OCI-LY7 (cell line): ENCODE data around the gene IFNA7. TPM values are rescaled to one million over a fixed set of nuclear protein-coding genes. Genes with fewer than 3 reads are reported as not detected.
A peak's percentile ranks its signal among the peaks of the same experiment; 100 is the strongest.
"Not testable (repeated sequence)": the region's sequence is repeated elsewhere in the genome, so short reads cannot be mapped to it uniquely, and the experiment has no call there.

ENCODE experiments used
- BruUV-seq: library from RNA; stranded (reverse); fragments of 400-500 nt; replicated peaks from 2 replicates; lab custom pipeline; 2021; lab: Mats Ljungman, UMichigan
- CTCF ChIA-PET: fragments of 300-600 bp; sonication (Branson Sonifier 250); formaldehyde crosslinking; loops from one replicate; lab custom pipeline; 2022; ENCODE audit warnings: antibody characterized with exemption; ENCODE audit not compliant: unreplicated experiment; lab: Charles Lee
- POLR2A ChIA-PET: fragments of 300-600 bp; sonication (Branson Sonifier 250); formaldehyde crosslinking; loops from one replicate; lab custom pipeline; 2022; ENCODE audit warnings: antibody characterized with exemption; lab: Charles Lee
- DNase-seq: peaks from one replicate; pipeline ENCODE4 v3.0.0-alpha.2; 2015; ENCODE audit warnings: low spot score
- H2AFZ ChIP-seq: fragments of 200-600 bp; sonication (generic), shearing (Covaris generic); 2 replicates; pipeline ENCODE4 v1.6.1; 2014; ENCODE audit warnings: mild to moderate bottlenecking, antibody characterized with exemption, low read length, moderate library complexity
- H3K27ac ChIP-seq: fragments of 200-600 bp; sonication (generic); 2 replicates; pipeline ENCODE4 v1.5.1; 2014; ENCODE audit warnings: mixed run types, low read depth, mild to moderate bottlenecking, moderate library complexity, low read length, inconsistent platforms; ENCODE audit not compliant: poor library complexity, severe bottlenecking
- H3K36me3 ChIP-seq: fragments of 200-600 bp; sonication (generic); 2 replicates; pipeline ENCODE4 v1.6.1; 2014; ENCODE audit warnings: mild to moderate bottlenecking, antibody characterized with exemption, low read length, moderate library complexity, mixed read lengths; ENCODE audit not compliant: insufficient read depth
- H3K4me1 ChIP-seq: fragments of 200-600 bp; sonication (generic); 2 replicates; pipeline ENCODE4 v1.5.1; 2014; ENCODE audit warnings: mild to moderate bottlenecking, low read length; ENCODE audit not compliant: insufficient read depth, poor library complexity, severe bottlenecking
- H3K4me2 ChIP-seq: fragments of 200-600 bp; sonication (generic); 2 replicates; pipeline ENCODE4 v1.6.1; 2014; ENCODE audit warnings: mild to moderate bottlenecking, low read length
- H3K4me3 ChIP-seq: fragments of 200-600 bp; sonication (generic); 2 replicates; pipeline ENCODE4 v1.5.1; 2014; ENCODE audit warnings: mild to moderate bottlenecking, low read depth, low read length; ENCODE audit not compliant: poor library complexity, severe bottlenecking
- H3K79me2 ChIP-seq: fragments of 200-600 bp; sonication (generic); 2 replicates; pipeline ENCODE4 v1.6.1; 2016; ENCODE audit warnings: low read depth, mild to moderate bottlenecking, low read length, moderate library complexity, mixed read lengths; ENCODE audit not compliant: insufficient read depth
- H3K9me2 ChIP-seq: fragments of 200-600 bp; sonication (generic); 2 replicates; pipeline ENCODE4 v1.6.1; 2016; ENCODE audit warnings: mild to moderate bottlenecking, low read length, mixed read lengths; ENCODE audit not compliant: insufficient read depth
- H3K9me3 ChIP-seq: fragments of 200-600 bp; sonication (generic); 2 replicates; pipeline ENCODE4 v1.6.1; 2014; ENCODE audit warnings: mild to moderate bottlenecking, mixed run types, low read length, mixed read lengths
- H4K20me1 ChIP-seq: fragments of 200-600 bp; sonication (generic); 2 replicates; pipeline ENCODE4 v1.6.1; 2014; ENCODE audit warnings: mild to moderate bottlenecking, antibody characterized with exemption, low read length, moderate library complexity, mixed read lengths; ENCODE audit not compliant: insufficient read depth
- EZH2phosphoT487 ChIP-seq: fragments of 200-600 bp; sonication (generic); IDR thresholded peaks from 2 replicates; pipeline ENCODE4 v1.6.1; 2018; ENCODE audit warnings: low read depth, borderline replicate concordance, mild to moderate bottlenecking, mixed run types, antibody characterized with exemption, low read length, moderate library complexity, mixed read lengths
- intact Hi-C: fragments of 100-400 bp; cut with micrococcal nuclease; formaldehyde crosslinking; loops from one replicate; pipeline ENCODE4 v1.10.0; 2022; ENCODE audit not compliant: unreplicated experiment
- total RNA-seq, 2 experiments: library from RNA; depleted of rRNA in 1 of 2; stranded (reverse); fragments of >200 nt in 1 of 2; shearing (Covaris generic) in 1 of 2; gene quantifications; 2 replicates each; pipeline ENCODE4 v1.2.3, GENCODE V29; 2014 to 2022
- TF ChIP-seq, protein P1 (sequence below): fragments of 200-600 bp; sonication (generic); conservative IDR thresholded peaks from 2 replicates; pipeline ENCODE4 v1.5.1; 2014; ENCODE audit warnings: mild to moderate bottlenecking, antibody characterized with exemption, low read length, moderate library complexity, mixed read lengths

IFNA7 gene
- total RNA-seq, 2 experiments from 2014 or later, result not detected

DNA sequence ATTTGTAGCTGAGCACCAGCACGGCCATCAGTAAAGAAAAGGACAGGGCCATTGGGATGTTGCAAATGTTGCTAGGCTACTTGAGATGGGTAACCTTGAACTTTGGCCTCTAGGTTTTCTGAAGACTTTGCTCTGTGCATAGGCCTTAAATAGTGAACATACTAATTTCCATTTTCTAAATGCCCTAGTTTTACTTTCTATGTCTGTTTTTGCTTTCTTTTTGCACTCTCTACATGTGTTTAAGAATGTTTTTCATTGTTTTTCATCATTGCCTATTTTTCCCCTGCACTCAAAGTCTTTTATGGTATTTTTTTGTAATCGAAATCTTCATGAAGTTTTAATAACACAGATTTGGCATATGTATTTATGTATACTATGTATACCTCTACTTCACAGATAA is 26.1 kb upstream of the IFNA7 start, which contains the start of gene IFNA17:
Gene IFNA17 (minus strand): TSS at position 101 of the 400 bp plus-strand sequence. CDS start 49 bp downstream, at position 52.
- no peak for DNase-seq
- Histone ChIP-seq H3K4me1 (no peaks in the 10 kb centered on the region), H4K20me1 (no peaks in the 10 kb centered on the region), H3K4me3 (no peak within 1 kb of the TSS), H3K4me2 (no peak within 1 kb of the TSS), H2AFZ (no peak within 1 kb of the TSS), H3K9me2 (no peaks in the 10 kb centered on the region), H3K79me2 (no peaks in the 10 kb centered on the region), H3K9me3 (no peaks in the 10 kb centered on the region), H3K36me3 (no peaks in the 10 kb centered on the region), H3K27ac (no peak within 1 kb of the TSS)
- ChIA-PET POLR2A (interaction anchor here (0.6 kb wide), 1 partner anchor 979 kb away, joined by 7 read pairs; no protein-coding TSS in a partner anchor), CTCF (no interaction called here)
- intact Hi-C loops, result no loop called here
- BruUV-seq, result no TSS peak
- no peak for TF ChIP-seq EZH2phosphoT487
- TF ChIP-seq, protein P1, sequence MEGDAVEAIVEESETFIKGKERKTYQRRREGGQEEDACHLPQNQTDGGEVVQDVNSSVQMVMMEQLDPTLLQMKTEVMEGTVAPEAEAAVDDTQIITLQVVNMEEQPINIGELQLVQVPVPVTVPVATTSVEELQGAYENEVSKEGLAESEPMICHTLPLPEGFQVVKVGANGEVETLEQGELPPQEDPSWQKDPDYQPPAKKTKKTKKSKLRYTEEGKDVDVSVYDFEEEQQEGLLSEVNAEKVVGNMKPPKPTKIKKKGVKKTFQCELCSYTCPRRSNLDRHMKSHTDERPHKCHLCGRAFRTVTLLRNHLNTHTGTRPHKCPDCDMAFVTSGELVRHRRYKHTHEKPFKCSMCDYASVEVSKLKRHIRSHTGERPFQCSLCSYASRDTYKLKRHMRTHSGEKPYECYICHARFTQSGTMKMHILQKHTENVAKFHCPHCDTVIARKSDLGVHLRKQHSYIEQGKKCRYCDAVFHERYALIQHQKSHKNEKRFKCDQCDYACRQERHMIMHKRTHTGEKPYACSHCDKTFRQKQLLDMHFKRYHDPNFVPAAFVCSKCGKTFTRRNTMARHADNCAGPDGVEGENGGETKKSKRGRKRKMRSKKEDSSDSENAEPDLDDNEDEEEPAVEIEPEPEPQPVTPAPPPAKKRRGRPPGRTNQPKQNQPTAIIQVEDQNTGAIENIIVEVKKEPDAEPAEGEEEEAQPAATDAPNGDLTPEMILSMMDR, result no peak

DNA sequence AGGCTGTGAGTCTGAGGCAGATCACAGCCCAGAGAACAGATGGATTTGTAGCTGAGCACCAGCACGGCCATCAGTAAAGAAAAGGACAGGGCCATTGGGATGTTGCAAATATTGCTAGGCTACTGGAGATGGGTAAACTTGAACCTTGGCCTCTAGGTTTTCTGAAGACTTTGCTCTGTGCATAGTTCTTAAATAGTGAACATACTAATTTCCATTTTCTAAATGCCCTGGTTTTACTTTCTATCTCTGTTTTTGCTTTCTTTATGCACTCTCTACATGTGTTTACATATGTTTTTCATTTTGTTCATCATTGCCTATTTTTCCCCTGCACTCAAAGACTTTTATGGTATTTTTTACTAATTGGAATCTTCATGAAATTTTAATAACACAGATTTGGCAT is 15.2 kb upstream of the IFNA7 start, which contains the start of gene IFNA16:
Gene IFNA16 (minus strand): TSS at position 101 of the 400 bp plus-strand sequence. CDS start 6 bp downstream, at position 95.
- H3K4me3 ChIP-seq, BruUV-seq, H3K36me3 ChIP-seq, H3K9me3 ChIP-seq, H3K4me2 ChIP-seq, H3K9me2 ChIP-seq, H4K20me1 ChIP-seq, POLR2A ChIA-PET, H2AFZ ChIP-seq, H3K79me2 ChIP-seq, H3K27ac ChIP-seq, H3K4me1 ChIP-seq, intact Hi-C loops, CTCF ChIA-PET, DNase-seq: not testable (repeated sequence)

DNA sequence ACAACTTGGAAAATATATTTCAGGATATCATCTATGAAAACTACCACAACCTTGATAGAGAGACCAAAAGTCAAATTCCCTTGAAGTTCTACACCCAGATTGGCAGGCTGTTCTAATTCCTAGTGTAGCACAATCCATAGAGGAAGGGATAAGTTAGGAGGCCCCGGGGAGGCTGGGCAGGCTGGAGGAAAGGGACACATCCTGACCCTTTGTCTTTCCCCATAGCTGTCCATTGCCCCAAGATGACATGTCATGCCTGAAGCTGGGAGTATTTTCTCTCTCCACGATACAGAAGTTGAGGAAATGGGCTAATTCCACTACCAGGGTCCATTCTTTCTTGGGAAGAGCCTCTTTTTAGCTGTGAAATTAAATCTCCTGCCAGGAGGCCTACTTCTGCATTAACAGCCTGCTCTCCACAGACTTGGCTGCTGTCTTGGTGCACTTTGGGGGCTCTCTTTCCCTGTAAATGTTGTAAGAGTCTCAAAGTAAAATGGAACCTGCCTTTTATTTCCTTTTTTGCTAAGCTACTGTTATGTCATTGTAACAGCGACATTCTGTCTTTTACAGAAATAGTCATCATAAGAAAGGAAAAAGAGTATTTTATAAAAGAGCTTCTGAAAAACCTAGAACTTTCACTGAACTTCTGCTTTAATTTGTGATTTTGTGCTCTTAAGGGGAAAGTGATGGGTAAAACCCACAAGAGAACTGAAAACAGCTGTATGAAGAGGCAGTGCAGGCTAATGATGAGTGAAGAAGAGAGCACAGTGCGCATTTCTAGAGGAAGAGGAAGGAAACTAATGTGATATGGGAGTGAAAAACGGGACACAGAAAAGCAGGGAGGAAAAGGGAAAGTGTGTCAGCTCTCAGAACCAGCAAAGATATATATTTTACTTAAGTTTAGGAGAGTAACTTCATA is 11.7 kb upstream of the IFNA7 start:
- H3K4me1 ChIP-seq, H3K36me3 ChIP-seq, H3K79me2 ChIP-seq, CTCF ChIA-PET, H3K4me2 ChIP-seq, intact Hi-C loops, H3K4me3 ChIP-seq, H3K27ac ChIP-seq, H3K9me2 ChIP-seq, H4K20me1 ChIP-seq, H2AFZ ChIP-seq, POLR2A ChIA-PET, H3K9me3 ChIP-seq, BruUV-seq: not testable (repeated sequence)
- TF ChIP-seq, protein P1, result peak; percentile 69
- peak; percentile 15 for DNase-seq

DNA sequence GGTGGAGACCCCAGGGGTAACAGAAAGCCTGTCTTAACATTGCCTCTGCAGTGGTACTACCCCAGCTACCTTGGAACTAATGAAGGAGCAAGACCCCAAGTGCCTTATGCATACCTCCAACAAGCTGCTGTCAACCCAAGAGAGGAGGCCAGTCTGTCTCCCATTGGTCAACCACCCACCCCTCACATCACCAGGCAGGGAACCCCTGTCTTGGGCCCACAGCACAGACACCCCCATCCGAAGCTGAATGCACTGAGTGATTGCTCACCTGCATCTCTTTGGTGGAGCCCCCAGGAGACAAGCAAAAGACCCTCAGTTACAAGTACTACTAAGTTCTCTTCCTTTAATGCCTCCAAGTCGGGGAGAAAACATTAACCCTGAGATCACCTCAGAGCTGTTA is 10.2 kb upstream of the IFNA7 start:
- not testable (repeated sequence) for H3K9me3 ChIP-seq

GRCh38 chr9:21210782-21211181 is 8.8 kb upstream of the IFNA7 start:
- H3K36me3 ChIP-seq, H3K4me1 ChIP-seq, H3K9me2 ChIP-seq, H3K4me2 ChIP-seq, intact Hi-C loops, H4K20me1 ChIP-seq, H3K4me3 ChIP-seq, H3K9me3 ChIP-seq, H3K27ac ChIP-seq, H3K79me2 ChIP-seq, BruUV-seq, H2AFZ ChIP-seq, CTCF ChIA-PET, DNase-seq: not testable (repeated sequence)
- POLR2A ChIA-PET, result interaction anchor here (0.6 kb wide), 1 partner anchor 125 kb away, joined by 3 read pairs; no protein-coding TSS in a partner anchor

More for the DNA sequence above, 10.2 kb upstream of the IFNA7 start:
- DNase-seq, H3K79me2 ChIP-seq, CTCF ChIA-PET, H3K27ac ChIP-seq, BruUV-seq, H2AFZ ChIP-seq, H3K36me3 ChIP-seq, H3K4me3 ChIP-seq, H4K20me1 ChIP-seq, H3K4me1 ChIP-seq, H3K9me2 ChIP-seq, H3K4me2 ChIP-seq, intact Hi-C loops, POLR2A ChIA-PET: not testable (repeated sequence)
